ENCODE measurements around the gene ALDH5A1.

ALDH5A1 gene

DNA sequence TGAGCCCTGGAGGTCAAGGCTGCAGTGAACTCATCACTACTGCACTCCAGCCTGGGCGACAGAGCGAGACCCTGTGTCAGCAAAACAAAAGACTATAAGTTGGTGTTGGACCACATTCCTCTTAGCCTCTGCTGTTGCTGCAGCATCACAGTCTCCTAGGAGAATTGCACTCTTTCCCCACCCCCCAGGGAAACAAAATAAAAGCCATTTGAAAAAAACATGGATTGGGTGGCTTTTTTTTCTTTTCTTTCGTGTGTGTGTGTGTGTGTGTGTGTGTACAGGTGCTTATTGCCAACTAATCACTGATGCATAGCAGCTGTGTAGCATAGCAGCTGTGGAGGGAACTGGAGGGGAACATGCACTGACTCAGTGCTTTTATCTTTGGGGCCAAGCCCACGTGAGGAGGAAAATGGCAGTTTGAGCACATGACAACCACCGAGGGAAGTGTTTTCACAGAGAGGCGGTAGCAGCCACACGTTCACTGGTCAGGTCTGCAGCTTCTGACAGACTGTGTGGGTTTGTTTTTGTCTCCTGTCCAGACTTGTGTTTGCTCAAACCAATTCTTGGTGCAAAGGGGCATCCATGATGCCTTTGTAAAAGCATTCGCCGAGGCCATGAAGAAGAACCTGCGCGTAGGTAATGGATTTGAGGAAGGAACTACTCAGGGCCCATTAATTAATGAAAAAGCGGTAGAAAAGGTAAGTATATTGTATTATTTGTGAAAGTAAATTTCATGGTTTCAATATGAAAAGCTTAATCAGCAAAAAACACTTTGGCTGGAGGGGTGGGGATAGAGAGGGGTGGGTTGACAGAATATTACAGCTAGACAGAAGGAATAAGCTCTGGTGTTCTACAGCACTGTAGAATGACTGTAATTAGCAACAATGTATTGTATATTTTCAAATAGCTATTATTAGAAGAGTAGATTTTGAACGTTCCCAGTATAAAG, 27.7 kb downstream of the ALDH5A1 start:
- DNase-seq (ENCODE audit: low read depth in 2 of 3, low spot score in 1 of 3): no peak

GRCh38 chr6:24524329-24524728, 29.6 kb downstream of the ALDH5A1 start:
- DNase-seq (ENCODE audit: low read depth in 2 of 3, low spot score in 1 of 3): no peak

DNA sequence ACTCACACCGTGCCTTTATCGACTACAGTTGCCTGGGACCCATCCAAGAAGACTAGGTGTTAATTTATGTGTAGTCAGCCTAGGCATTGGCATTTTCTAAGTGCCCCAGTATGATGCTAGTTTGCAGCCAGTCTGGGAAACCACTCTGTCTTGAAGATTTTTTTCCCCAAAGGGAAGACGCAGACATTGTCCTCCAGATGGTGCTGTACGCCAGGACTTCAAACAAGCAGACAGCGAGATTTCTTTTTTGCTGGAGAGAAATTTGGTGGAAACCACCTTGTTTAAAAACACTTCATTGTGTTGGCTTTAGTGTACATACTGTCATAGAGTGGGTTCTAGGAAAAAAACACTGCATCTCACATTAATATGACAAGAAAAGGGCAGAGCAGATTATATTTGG, 30.0 kb downstream of the ALDH5A1 start:
- DNase-seq (ENCODE audit: low read depth in 2 of 3, low spot score in 1 of 3): no peak

GRCh38 chr6:24529985-24530384, 35.2 kb downstream of the ALDH5A1 start:
- DNase-seq (ENCODE audit: low read depth in 2 of 3, low spot score in 1 of 3): no peak

GRCh38 chr6:24534329-24534728, 39.6 kb downstream of the ALDH5A1 start:
- no peak for DNase-seq (ENCODE audit: low read depth in 2 of 3, low spot score in 1 of 3)

DNA sequence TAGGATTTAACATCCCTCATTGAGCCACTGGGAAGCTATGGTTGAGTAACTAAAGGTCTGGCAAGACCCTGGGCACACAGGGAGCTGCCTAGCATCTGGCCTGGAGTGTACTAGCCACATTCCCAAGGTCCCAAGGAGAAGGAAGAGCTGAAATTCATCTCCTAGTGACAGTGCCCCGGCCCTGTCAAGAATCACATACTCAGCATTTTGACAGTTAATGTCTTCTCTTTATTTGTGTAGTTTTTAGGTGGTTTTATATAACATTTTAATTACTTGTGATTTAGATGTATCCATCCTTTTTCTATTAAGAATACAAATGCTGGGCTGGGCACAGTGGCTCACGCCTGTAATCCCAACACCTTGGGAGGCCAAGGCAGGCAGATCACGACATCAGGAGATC, 40.4 kb downstream of the ALDH5A1 start:
- DNase-seq (ENCODE audit: low read depth in 2 of 3, low spot score in 1 of 3): no peak

- no peak for DNase-seq (ENCODE audit: low read depth in 2 of 3, low spot score in 1 of 3)
Measured at GRCh38 chr6:24536466-24536865, 41.7 kb downstream of the ALDH5A1 start.

GRCh38 chr6:24537082-24537699, 42.4 kb downstream of the ALDH5A1 start:
- DNase-seq (ENCODE audit: low read depth in 2 of 3, low spot score in 1 of 3): no peak

GRCh38 chr6:24537771-24538385, 43.1 kb downstream of the ALDH5A1 start:
- no peak for DNase-seq (ENCODE audit: low read depth in 2 of 3, low spot score in 1 of 3)

GRCh38 chr6:24539416-24539815, 44.6 kb downstream of the ALDH5A1 start:
- DNase-seq (ENCODE audit: low read depth in 2 of 3, low spot score in 1 of 3): no peak

DNA sequence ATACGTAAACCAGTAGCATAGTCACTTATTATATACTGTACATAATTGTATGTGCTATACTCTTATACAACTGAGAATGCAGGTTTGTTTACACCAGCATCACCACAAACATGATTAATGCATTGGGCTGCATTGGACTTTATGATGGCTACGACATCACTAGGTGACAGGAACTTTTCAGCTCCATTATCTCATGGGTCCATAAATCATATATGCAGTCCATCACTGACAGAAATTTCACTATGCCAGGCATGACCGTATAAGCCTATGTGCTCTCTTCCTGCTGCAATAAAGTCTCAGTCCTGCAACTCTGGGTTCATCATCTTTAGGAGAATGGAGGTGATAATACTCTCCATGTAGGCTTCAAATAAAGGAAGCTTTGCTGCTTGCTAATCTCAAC, 45.4 kb downstream of the ALDH5A1 start:
- DNase-seq (ENCODE audit: low read depth in 2 of 3, low spot score in 1 of 3): no peak

DNA sequence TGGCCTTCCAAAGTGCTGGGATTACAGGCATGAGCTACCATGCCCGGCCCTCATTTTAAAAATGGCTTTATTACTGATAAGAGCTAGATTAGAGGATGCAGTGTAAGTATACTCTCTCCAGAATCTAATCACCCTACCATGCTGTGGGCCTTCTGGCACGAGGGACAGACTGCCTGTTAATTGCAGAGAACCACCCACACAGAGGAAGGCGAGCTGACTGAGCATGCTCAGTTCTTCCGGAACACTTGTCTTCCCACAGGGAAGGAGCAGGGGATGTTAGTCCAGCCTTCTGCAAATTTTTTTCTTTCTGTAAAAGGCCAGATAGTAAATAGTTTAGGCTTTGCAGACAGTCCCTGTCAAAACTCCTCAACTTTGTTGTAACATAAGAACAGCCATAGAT, 48.9 kb downstream of the ALDH5A1 start:
- no peak for DNase-seq (ENCODE audit: low read depth in 2 of 3, low spot score in 1 of 3)

- no peak for DNase-seq (ENCODE audit: low read depth in 2 of 3, low spot score in 1 of 3)
Measured at GRCh38 chr6:24545183-24545582, 50.4 kb downstream of the ALDH5A1 start.

DNA sequence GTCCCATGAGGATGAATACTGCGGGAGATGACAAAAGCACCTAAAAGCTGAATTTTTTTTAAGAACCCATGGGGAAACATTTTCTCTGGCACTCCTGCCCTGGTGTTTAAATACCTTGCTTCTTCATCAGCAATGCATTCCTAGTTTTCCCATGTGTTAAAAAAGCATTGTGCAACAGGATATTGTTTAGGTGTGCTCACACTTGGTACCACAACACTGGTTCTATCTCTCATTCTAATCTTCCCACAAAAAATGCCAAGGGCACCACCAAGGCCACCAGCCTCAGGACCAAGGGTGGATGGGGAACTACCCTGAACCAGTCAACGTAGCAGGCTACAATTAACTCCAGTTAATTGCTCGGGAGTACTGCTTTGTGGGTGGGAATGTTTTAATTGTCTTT, 50.9 kb downstream of the ALDH5A1 start:
- no peak for DNase-seq (ENCODE audit: low read depth in 2 of 3, low spot score in 1 of 3)

DNA sequence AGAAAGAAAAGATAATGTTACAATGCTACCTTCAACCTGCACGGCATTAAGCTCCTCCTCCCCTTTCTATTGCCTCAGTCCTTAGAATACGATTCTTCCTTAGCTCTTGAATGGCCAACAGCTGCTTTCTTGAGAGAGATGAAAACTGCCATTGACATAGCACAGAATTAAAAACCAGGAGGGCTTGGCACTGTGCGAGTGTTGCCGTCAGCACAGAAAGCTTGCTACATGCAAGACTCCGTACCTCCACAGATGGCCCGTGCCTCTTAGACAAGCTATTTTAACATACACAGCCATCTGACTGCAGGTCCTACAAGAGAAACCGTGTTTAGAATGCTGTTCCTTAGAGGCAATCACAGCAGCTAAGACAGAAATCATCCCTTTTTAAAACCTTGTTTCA, 51.7 kb downstream of the ALDH5A1 start:
- no peak for DNase-seq (ENCODE audit: low read depth in 2 of 3, low spot score in 1 of 3)

GRCh38 chr6:24547243-24547642, 52.5 kb downstream of the ALDH5A1 start:
- peak; percentile 5 to 26 (median 8) for DNase-seq (ENCODE audit: low read depth in 2 of 3, low spot score in 1 of 3)

DNA sequence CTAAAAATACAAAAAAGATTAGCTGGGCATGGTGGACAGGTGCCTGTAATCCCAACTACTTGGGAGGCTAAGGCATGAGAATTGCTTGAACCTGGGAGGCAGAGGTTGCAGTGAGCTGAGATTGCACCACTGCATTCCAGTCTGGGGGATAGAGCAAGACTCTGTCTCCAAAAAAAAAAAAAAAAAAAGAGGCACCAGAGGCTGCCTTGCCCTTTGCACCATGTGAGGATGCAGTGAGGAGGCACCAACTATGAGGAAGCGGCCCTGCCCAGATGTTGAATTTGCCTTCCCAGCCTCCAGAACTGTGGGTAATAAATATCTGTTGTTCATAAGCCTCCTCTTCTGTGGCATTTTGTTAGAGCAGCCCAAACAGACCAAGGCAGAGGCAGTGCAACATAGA, 54.4 kb downstream of the ALDH5A1 start:
- no peak for DNase-seq (ENCODE audit: low read depth in 2 of 3, low spot score in 1 of 3)

- no peak for DNase-seq (ENCODE audit: low read depth in 2 of 3, low spot score in 1 of 3)
Measured at GRCh38 chr6:24549674-24550353, 55.0 kb downstream of the ALDH5A1 start.

- DNase-seq (ENCODE audit: low read depth in 2 of 3, low spot score in 1 of 3): no peak
Measured at GRCh38 chr6:24551139-24551538, 56.4 kb downstream of the ALDH5A1 start.

DNA sequence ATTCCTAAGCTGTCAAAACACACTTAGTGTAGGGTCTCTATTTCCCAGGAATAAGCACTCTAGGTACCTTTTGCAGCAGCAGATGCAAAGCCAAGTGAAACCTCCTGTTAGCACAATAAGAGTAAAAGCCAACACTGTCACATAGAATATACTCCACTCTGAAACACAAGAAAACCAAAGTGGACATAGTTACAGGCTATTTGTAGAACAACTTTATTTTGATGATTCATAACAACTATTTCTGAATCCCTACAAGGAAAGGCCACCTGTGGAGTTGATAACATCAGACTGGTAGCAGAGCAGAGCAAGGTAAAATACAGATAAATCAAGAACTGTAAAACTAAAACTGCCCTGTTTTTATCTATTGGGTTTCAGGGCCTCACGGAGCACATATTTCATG, 59.7 kb downstream of the ALDH5A1 start:
- DNase-seq (ENCODE audit: low read depth in 2 of 3, low spot score in 1 of 3): no peak

- no peak for DNase-seq (ENCODE audit: low read depth in 2 of 3, low spot score in 1 of 3)
Measured at GRCh38 chr6:24558516-24558915, 63.7 kb downstream of the ALDH5A1 start.

DNA sequence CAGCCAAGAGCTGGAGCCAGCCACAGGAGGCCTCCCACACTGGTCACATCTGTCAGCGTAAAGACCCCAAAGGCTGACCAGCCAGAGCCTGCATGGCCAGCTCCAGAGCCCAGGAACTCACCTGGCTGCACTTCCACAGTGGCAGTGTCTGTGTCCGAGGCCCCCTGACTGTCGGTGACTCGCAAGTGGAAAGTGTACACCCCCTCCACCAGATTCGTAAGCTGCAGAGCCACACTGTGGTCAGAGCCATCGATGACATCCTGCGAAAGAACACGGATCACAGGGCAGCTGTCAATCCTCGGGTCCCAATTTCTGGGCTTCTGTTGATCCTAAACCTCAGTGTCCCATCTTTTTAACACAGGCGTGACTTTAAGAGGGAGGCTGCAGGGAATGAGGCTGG, 69.3 kb downstream of the ALDH5A1 start:
- DNase-seq (ENCODE audit: low read depth in 2 of 3, low spot score in 1 of 3): no peak
